Activated naive CD4-positive, alpha-beta T cell treated with Interleukin-2 at 50 U/mL for 16 hours (primary cell): ENCODE data around the gene RHOJ.
"Not testable (repeated sequence)": the region's sequence is repeated elsewhere in the genome, so short reads cannot be mapped to it uniquely, and the experiment has no call there.

ENCODE experiments used
- DNase-seq: peaks from one replicate; pipeline ENCODE4 v3.0.0-alpha.2; 2020

RHOJ gene

GRCh38 chr14:63301891-63302534, 97.8 kb downstream of the RHOJ start:
- no peak for DNase-seq

GRCh38 chr14:63304429-63304828, 100.2 kb downstream of the RHOJ start:
- DNase-seq = not testable (repeated sequence)

- no peak for DNase-seq
Observed at GRCh38 chr14:63308723-63309317, 104.6 kb downstream of the RHOJ start.

- DNase-seq = no peak
Observed at GRCh38 chr14:63318835-63319234, 114.6 kb downstream of the RHOJ start, which contains the start of gene GPHB5. TSS of gene GPHB5 (minus strand) at chr14:63318935. CDS start at chr14:63317849, 1,086 bp downstream.

GRCh38 chr14:63322472-63322871, 118.2 kb downstream of the RHOJ start:
- no peak for DNase-seq

- DNase-seq = no peak
Observed at GRCh38 chr14:63322897-63323573, 118.8 kb downstream of the RHOJ start.

- DNase-seq = no peak
Observed at GRCh38 chr14:63326840-63327239, 122.6 kb downstream of the RHOJ start.

GRCh38 chr14:63328787-63329737, 124.8 kb downstream of the RHOJ start:
- no peak for DNase-seq

GRCh38 chr14:63342371-63342770, 138.1 kb downstream of the RHOJ start:
- no peak for DNase-seq
